Right atrium auricular region (tissue), 2 donors: ENCODE results near the gene SPINK7. TPM values are rescaled to one million over a fixed set of nuclear protein-coding genes. Genes with fewer than 3 reads are reported as not detected.

ENCODE experiments used
- DNase-seq: peaks from one replicate; pipeline ENCODE4 v3.0.0-alpha.2; 2019; ENCODE audit warnings: low spot score
- H3K27ac ChIP-seq, 2 donors: fragments of 200-600 bp; sonication (generic); 1 replicate in 1 of 2; 2 replicates in 1 of 2; pipeline ENCODE4 v1.5.1; 2016 to 2019
- H3K27me3 ChIP-seq, 2 donors: fragments of 200-600 bp; sonication (generic); one replicate each; pipeline versions ENCODE4 v1.5.1 to v1.6.0; 2017 to 2019
- H3K36me3 ChIP-seq: fragments of 200-600 bp; sonication (generic); one replicate; pipeline ENCODE4 v1.5.1; 2016
- H3K4me1 ChIP-seq, 2 donors: fragments of 200-600 bp; sonication (generic); one replicate each; pipeline versions ENCODE4 v1.5.1 to v1.6.0; 2017 to 2019
- H3K4me3 ChIP-seq, 2 donors: fragments of 200-600 bp; sonication (generic); 1 replicate in 1 of 2; 2 replicates in 1 of 2; pipeline ENCODE4 v1.5.1; 2017 to 2019; ENCODE audit warnings: mild to moderate bottlenecking in 1 of 2, moderate library complexity in 1 of 2
- H3K9me3 ChIP-seq, 2 donors: fragments of 200-600 bp; sonication (generic); one replicate each; pipeline ENCODE4 v1.5.1; 2019
- CTCF ChIP-seq, 2 donors: fragments of 200-600 bp; sonication (generic); IDR thresholded peaks; one replicate each; pipeline ENCODE4 v1.5.1; 2019; ENCODE audit warnings: antibody characterized with exemption in 2 of 2
- total RNA-seq, 2 donors: library from RNA; depleted of rRNA; stranded (reverse); fragments of >200 nt; gene quantifications; one replicate each; pipeline ENCODE4 v1.1.0, GENCODE V29; 2016

The SPINK7 gene
- total RNA-seq, 2 donors from 2014 or later = not detected

DNA sequence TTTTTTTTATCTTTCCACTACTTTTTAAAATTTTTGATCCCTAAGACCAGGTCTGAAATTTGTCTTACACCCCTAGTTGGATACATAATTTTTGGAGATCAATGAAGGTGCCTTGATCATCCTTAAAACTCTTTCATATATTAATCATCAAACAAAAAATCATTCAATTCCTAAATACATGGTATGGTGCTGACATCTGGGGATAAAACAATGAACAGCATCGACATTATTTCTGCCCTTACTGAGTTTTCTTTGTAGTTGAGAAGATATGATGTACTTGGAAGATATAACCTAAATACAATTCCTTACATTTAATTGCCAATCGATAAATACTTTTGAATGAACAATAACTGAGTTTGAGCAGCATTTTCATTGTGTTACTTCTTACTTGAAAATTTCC is 41.4 kb downstream of the SPINK7 start:
- H3K4me1 ChIP-seq = no peaks in the 10 kb centered on the region
- no peaks in the 10 kb centered on the region for H3K36me3 ChIP-seq
- no peak for TF ChIP-seq CTCF (IDR thresholded peaks at IDR 0.05)
- no peak overlapping the region for H3K27ac ChIP-seq
- no peaks in the 10 kb centered on the region for H3K9me3 ChIP-seq
- no peak for DNase-seq
- no peaks in the 10 kb centered on the region for H3K27me3 ChIP-seq
- no peak overlapping the region for H3K4me3 ChIP-seq

DNA sequence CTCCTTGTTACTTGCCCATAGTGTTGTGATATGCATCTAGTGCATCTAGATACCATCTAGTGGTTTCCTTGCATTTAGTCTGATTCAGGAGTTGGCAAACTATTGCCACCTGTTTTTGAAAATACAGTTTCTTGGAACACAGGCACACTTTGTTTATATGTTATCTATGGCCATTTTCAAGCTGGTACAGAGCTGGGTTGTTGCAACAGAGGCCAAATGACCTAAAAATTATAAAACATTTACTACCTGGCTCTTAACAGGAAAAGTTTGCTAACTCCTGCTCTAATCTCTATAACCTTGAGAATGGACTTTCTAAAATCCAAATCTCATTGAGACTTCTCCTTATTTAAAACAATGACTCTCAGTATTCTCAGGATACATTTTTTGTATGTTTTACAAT is 52.1 kb downstream of the SPINK7 start:
- Histone ChIP-seq H3K4me3 (no peak overlapping the region), H3K27ac (no peak overlapping the region), H3K4me1 (no peaks in the 10 kb centered on the region), H3K36me3 (no peaks in the 10 kb centered on the region), H3K9me3 (peaks cover 0 to 14% of the 10 kb centered on the region in 2 donors), H3K27me3 (no peaks in the 10 kb centered on the region)
- DNase-seq = no peak
- TF ChIP-seq CTCF (IDR thresholded peaks at IDR 0.05) = no peak

Other genes with a start within 250 kb of the SPINK7 start
- 1 to 10 TPM; 1.8 to 2.3 TPM for gene SPINK5, start 248.4 kb upstream of the SPINK7 start, total RNA-seq
- gene SPINK14, start 143.9 kb upstream of the SPINK7 start, total RNA-seq = not detected
- not detected for gene SPINK6, start 109.4 kb upstream of the SPINK7 start, total RNA-seq
- not detected for gene MARCOL, start 73.9 kb upstream of the SPINK7 start, total RNA-seq
- not detected for gene SPINK13, start 43.6 kb upstream of the SPINK7 start, total RNA-seq
- not detected for gene SPINK9, start 23.1 kb downstream of the SPINK7 start, total RNA-seq
- gene FBXO38, start 71.5 kb downstream of the SPINK7 start, total RNA-seq = 10 to 100 TPM; 32.2 to 36.7 TPM